ENCODE measurements around the gene UBA6. TPM values are rescaled to one million over a fixed set of nuclear protein-coding genes. Genes with fewer than 3 reads are reported as not detected.
"Not testable (repeated sequence)": the region's sequence is repeated elsewhere in the genome, so short reads cannot be mapped to it uniquely, and the experiment has no call there.

Gene UBA6
- total RNA-seq, 2 donors from 2014 or later = 12.5 to 13.7 TPM

DNA sequence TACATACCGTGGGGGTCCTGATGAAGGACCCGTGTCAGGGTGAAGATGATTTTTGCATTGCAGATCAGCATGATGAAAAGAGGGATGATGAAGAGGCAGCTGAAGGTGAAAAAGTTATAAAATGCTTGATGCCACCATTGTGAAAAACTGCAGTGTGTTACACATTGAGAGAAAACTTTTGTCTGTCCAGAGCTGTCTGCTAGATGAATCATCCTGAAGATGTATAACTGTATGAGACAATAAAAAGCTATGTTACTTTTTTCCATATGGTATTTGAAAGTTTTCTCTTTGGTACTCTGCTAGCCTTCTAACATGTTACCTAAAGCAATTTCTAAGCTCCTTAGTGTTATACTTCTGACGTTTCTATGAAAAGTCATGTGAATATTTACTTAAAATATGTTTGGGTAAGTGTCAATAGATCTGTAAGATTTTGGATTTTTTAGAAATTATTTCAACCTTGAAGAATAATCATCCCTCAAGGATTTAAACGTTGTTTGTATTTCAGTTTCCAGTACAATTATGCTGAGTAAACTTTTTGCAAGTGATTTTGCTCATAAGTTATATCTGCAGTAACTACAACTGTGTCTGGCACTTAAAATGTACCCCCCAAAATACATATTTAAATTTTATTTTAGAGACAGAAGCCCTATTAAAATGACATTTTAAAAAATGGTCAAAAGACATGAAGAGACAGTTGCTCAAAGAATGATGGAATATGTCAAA is 43.8 kb upstream of the UBA6 start:
- DNase-seq = no peak
- no peak overlapping the region for H3K27ac ChIP-seq
- H3K9me3 ChIP-seq = no peaks in the 10 kb centered on the region
- no peaks in the 10 kb centered on the region for H3K4me1 ChIP-seq
- no peaks in the 10 kb centered on the region for H3K27me3 ChIP-seq
- 52 to 58% methylated on average over 4 of the region's 4 CpGs for WGBS, 2 donors
- no peak for ATAC-seq
- no peak overlapping the region for H3K4me3 ChIP-seq
- intact Hi-C loops (cut with DNase I) = no loop called here
- no peaks in the 10 kb centered on the region for H3K36me3 ChIP-seq (replicated peaks in 1 of 2; ENCODE audit: insufficient read depth in 1 of 2, low read depth in 2 of 2)
- TF ChIP-seq CTCF (IDR thresholded peaks at IDR 0.05) (no peak), POLR2A (IDR thresholded peaks at IDR 0.05) (no peak)

GRCh38 chr4:67743194-67743593 is 42.2 kb upstream of the UBA6 start:
- DNase-seq = no peak
- no peaks in the 10 kb centered on the region for H3K27me3 ChIP-seq
- H3K36me3 ChIP-seq (replicated peaks in 1 of 2; ENCODE audit: insufficient read depth in 1 of 2, low read depth in 2 of 2) = no peaks in the 10 kb centered on the region
- H3K27ac ChIP-seq = no peak overlapping the region
- 90 to 97% methylated on average over 3 of the region's 3 CpGs for WGBS, 2 donors
- intact Hi-C loops (cut with DNase I) = no loop called here
- no peaks in the 10 kb centered on the region for H3K9me3 ChIP-seq
- no peaks in the 10 kb centered on the region for H3K4me1 ChIP-seq
- H3K4me3 ChIP-seq = no peak overlapping the region
- TF ChIP-seq CTCF (IDR thresholded peaks at IDR 0.05) = no peak
- ATAC-seq = no peak

- no peak for ATAC-seq
- intact Hi-C loops (cut with DNase I) = no loop called here
- 92 to 94% methylated on average over 1 of the region's 1 CpG for WGBS, 2 donors
These were observed 35.3 kb upstream of the UBA6 start for GRCh38 chr4:67736262-67736661.

DNA sequence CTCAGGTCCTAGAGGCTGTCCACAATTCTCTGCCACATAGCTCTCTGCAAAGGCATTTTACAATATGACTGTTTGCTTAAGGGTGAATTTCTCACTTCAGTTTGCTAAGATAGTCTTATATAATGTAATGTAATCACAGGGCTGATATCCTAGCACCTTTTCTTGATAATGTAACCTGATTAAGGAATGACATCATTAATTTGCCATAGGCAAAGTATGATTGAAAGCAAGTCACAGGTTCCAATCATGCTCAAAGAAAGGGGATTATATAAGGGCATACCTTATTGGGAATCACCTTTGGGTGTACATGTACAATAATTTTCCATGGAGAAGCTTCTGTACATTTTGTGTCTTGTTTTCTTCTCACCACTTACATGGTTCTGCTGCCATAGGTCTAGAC is 34.4 kb upstream of the UBA6 start:
- no peak overlapping the region for H3K27ac ChIP-seq
- no peaks in the 10 kb centered on the region for H3K36me3 ChIP-seq (replicated peaks in 1 of 2; ENCODE audit: insufficient read depth in 1 of 2, low read depth in 2 of 2)
- DNase-seq (no peak), ATAC-seq (no peak)
- no peaks in the 10 kb centered on the region for H3K27me3 ChIP-seq
- no peaks in the 10 kb centered on the region for H3K9me3 ChIP-seq
- no peak overlapping the region for H3K4me3 ChIP-seq
- intact Hi-C loops (cut with DNase I) = no loop called here
- no peaks in the 10 kb centered on the region for H3K4me1 ChIP-seq
- TF ChIP-seq POLR2A (IDR thresholded peaks at IDR 0.05) (no peak), CTCF (IDR thresholded peaks at IDR 0.05) (no peak)

More at GRCh38 chr4:67736262-67736661, 35.3 kb upstream of the UBA6 start:
- H3K4me3 ChIP-seq = no peak overlapping the region
- no peaks in the 10 kb centered on the region for H3K4me1 ChIP-seq
- H3K27ac ChIP-seq = no peak overlapping the region
- no peaks in the 10 kb centered on the region for H3K9me3 ChIP-seq
- DNase-seq = no peak
- H3K27me3 ChIP-seq = no peaks in the 10 kb centered on the region
- TF ChIP-seq POLR2A (IDR thresholded peaks at IDR 0.05) (no peak), CTCF (IDR thresholded peaks at IDR 0.05) (no peak)
- H3K36me3 ChIP-seq (replicated peaks in 1 of 2; ENCODE audit: insufficient read depth in 1 of 2, low read depth in 2 of 2) = no peaks in the 10 kb centered on the region

GRCh38 chr4:67730511-67730910 is 29.6 kb upstream of the UBA6 start:
- WGBS, 2 donors = 83 to 96% methylated on average over 3 of the region's 3 CpGs
- H3K4me3 ChIP-seq; ATAC-seq; H3K27me3 ChIP-seq; H3K4me1 ChIP-seq; H3K9me3 ChIP-seq; intact Hi-C loops (cut with DNase I); H3K36me3 ChIP-seq (replicated peaks in 1 of 2; ENCODE audit: insufficient read depth in 1 of 2, low read depth in 2 of 2); DNase-seq; H3K27ac ChIP-seq: not testable (repeated sequence)
